CD14-positive monocyte (primary cell): ENCODE measurements around the gene UBE3A. TPM values are rescaled to one million over a fixed set of nuclear protein-coding genes. Genes with fewer than 3 reads are reported as not detected.

Experiments
- DNase-seq, 3 donors: peaks; one replicate each; pipeline ENCODE4 v3.0.0-alpha.2; 2011 to 2022
- H2AFZ ChIP-seq: 2 replicates; pipeline ENCODE4 v1.6.0; 2012; ENCODE audit warnings: mild to moderate bottlenecking, low read depth, low read length, inconsistent platforms; ENCODE audit not compliant: insufficient read depth, poor library complexity, severe bottlenecking
- H3K27ac ChIP-seq, 2 donors: 1 replicate in 1 of 2; 2 replicates in 1 of 2; pipeline ENCODE4 v1.5.1; 2012 to 2013; ENCODE audit warnings: low read length in 2 of 2, control low read depth in 1 of 2, inconsistent platforms in 1 of 2, low read depth in 1 of 2, mild to moderate bottlenecking in 1 of 2
- H3K27me3 ChIP-seq, 2 donors: one replicate each; pipeline versions ENCODE4 v1.6.0 to v1.6.1; 2011 to 2013; ENCODE audit warnings: low read length in 2 of 2; ENCODE audit not compliant: control insufficient read depth in 2 of 2, insufficient read depth in 2 of 2
- H3K36me3 ChIP-seq, 2 donors: replicated peaks in 1 of 2; 1 replicate in 1 of 2; 2 replicates in 1 of 2; pipeline versions ENCODE4 v1.5.1 to v1.6.1; 2012 to 2013; ENCODE audit warnings: low read length in 2 of 2, control low read depth in 1 of 2, inconsistent platforms in 1 of 2, mild to moderate bottlenecking in 1 of 2; ENCODE audit not compliant: insufficient read depth in 2 of 2, control insufficient read depth in 1 of 2
- H3K4me1 ChIP-seq, 2 donors: 1 replicate in 1 of 2; 2 replicates in 1 of 2; pipeline versions ENCODE4 v1.5.1 to v1.6.1; 2012 to 2013; ENCODE audit warnings: low read length in 2 of 2, control low read depth in 1 of 2, inconsistent platforms in 1 of 2, mild to moderate bottlenecking in 1 of 2, moderate library complexity in 1 of 2; ENCODE audit not compliant: insufficient read depth in 2 of 2, control insufficient read depth in 1 of 2
- H3K4me2 ChIP-seq: replicated peaks from 2 replicates; pipeline ENCODE3; 2012; ENCODE audit warnings: low read length, moderate library complexity, mild to moderate bottlenecking; ENCODE audit not compliant: poor library complexity, severe bottlenecking; ENCODE audit errors: extremely low read depth
- H3K4me3 ChIP-seq, 3 experiments: fragments of 200-600 bp in 1 of 3; sonication (generic) in 1 of 3; replicated peaks in 1 of 3; 1 replicate in 2 of 3; 2 replicates in 1 of 3; pipeline ENCODE4 v1.5.1; 2011 to 2013; ENCODE audit warnings: low read length in 3 of 3, mild to moderate bottlenecking in 3 of 3, control low read depth in 2 of 3, low read depth in 2 of 3, inconsistent platforms in 1 of 3, moderate library complexity in 1 of 3
- H3K79me2 ChIP-seq: 2 replicates; pipeline ENCODE4 v1.6.0; 2012; ENCODE audit warnings: mild to moderate bottlenecking, control low read depth, inconsistent platforms, low read length, moderate library complexity; ENCODE audit not compliant: insufficient read depth
- H3K9ac ChIP-seq: 2 replicates; pipeline ENCODE4 v1.6.0; 2017; ENCODE audit warnings: low read length, mild to moderate bottlenecking; ENCODE audit not compliant: insufficient read depth, poor library complexity, severe bottlenecking
- H3K9me3 ChIP-seq, 2 donors: replicated peaks in 1 of 2; 1 replicate in 1 of 2; 2 replicates in 1 of 2; pipeline versions ENCODE4 v1.5.1 to v1.6.1; 2012 to 2013; ENCODE audit warnings: low read length in 2 of 2, control low read depth in 1 of 2; ENCODE audit not compliant: control insufficient read depth in 1 of 2, insufficient read depth in 1 of 2
- H4K20me1 ChIP-seq: 2 replicates; pipeline ENCODE4 v1.6.0; 2012; ENCODE audit warnings: mild to moderate bottlenecking, low read length, control low read depth, moderate library complexity; ENCODE audit not compliant: insufficient read depth
- H3K27ac Mint-ChIP-seq, 7 donors: one replicate each; pipeline ENCODE4 v1.8.0; 2020; ENCODE audit warnings: mild to moderate bottlenecking in 7 of 7, mixed read lengths in 7 of 7, moderate library complexity in 6 of 7, inconsistent platforms in 2 of 7
- H3K27me3 Mint-ChIP-seq, 3 donors: one replicate each; pipeline ENCODE4 v1.8.0; 2021 to 2022; ENCODE audit warnings: low read depth in 3 of 3, mild to moderate bottlenecking in 3 of 3, mixed read lengths in 3 of 3, moderate library complexity in 3 of 3, inconsistent platforms in 1 of 3
- H3K36me3 Mint-ChIP-seq, 2 donors: one replicate each; pipeline ENCODE4 v1.8.0; 2020; ENCODE audit warnings: mixed read lengths in 2 of 2, inconsistent platforms in 1 of 2, mild to moderate bottlenecking in 1 of 2
- H3K4me1 Mint-ChIP-seq: one replicate; pipeline ENCODE4 v1.8.0; 2020; ENCODE audit warnings: mild to moderate bottlenecking, mixed read lengths
- H3K4me3 Mint-ChIP-seq, 2 donors: one replicate each; pipeline ENCODE4 v1.8.0; 2020; ENCODE audit warnings: mild to moderate bottlenecking in 2 of 2, mixed read lengths in 2 of 2, moderate library complexity in 1 of 2
- H3K9me3 Mint-ChIP-seq, 7 donors: one replicate each; pipeline ENCODE4 v1.8.0; 2020 to 2022; ENCODE audit warnings: mixed read lengths in 7 of 7, mild to moderate bottlenecking in 6 of 7, moderate library complexity in 6 of 7, inconsistent platforms in 2 of 7
- WGBS: methylation state at CpG from one replicate; pipeline ENCODE4 v1.1.5; 2013; ENCODE audit warnings: missing lambda C conversion rate; ENCODE audit not compliant: insufficient coverage; 5-methylcytosine and 5-hydroxymethylcytosine counted together
- intact Hi-C, 2 donors: fragments of 100-400 bp; cut with micrococcal nuclease; formaldehyde crosslinking; loops; one replicate each; pipeline versions ENCODE4 v1.15.0 to v1.15.1; 2023
- polyA plus RNA-seq, 3 donors: library from polyadenylated mRNA; depleted of rRNA in 1 of 3; unstranded in 2 of 3; stranded (reverse) in 1 of 3; fragments of 300-500 nt in 2 of 3; fragments of >200 nt in 1 of 3; fragmentation: Illumina TruSeq in 2 of 3; gene quantifications; 1 replicate in 2 of 3; 2 replicates in 1 of 3; pipeline ENCODE4 v1.2.3, GENCODE V29; 2012 to 2021
- TF ChIP-seq, protein P1 (sequence below): fragments of 200-600 bp; IDR thresholded peaks from one replicate; pipeline ENCODE4 v1.8.0; 2022; ENCODE audit warnings: antibody characterized with exemption, mild to moderate bottlenecking

Gene UBE3A
- polyA plus RNA-seq, 3 donors, result 13.9 to 73.3 (median 54.5) TPM

DNA sequence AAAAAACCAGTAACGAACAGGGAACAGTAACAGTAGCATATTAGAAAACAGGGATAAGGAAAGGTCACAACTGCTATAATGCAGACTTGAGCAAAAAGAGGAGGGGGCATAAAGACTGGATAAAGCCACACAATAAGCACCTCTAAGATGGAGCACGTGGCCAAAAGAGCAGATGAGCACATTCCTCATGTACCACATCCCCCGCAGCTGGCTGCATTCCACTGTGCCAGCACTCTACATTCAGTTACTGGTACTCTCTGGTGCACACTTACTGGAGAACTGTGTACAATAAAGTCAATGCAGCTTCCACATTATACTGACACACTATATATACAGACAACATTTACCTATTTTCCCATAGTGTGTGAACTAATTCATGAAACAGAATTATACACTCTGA lies 64.7 kb downstream of the UBE3A start:
- Mint-ChIP-seq H3K36me3 (peaks cover 58 to 59% of the 10 kb centered on the region in 2 donors), H3K27ac (no peak overlapping the region), H3K27me3 (no peaks in the 10 kb centered on the region), H3K4me1 (peaks cover 8% of the 10 kb centered on the region), H3K4me3 (no peak overlapping the region), H3K9me3 (no peaks in the 10 kb centered on the region)
- Histone ChIP-seq H3K9ac (no peak overlapping the region), H2AFZ (no peak overlapping the region), H3K9me3 (no peaks in the 10 kb centered on the region), H4K20me1 (peaks cover 22% of the 10 kb centered on the region), H3K79me2 (peaks cover 27% of the 10 kb centered on the region), H3K4me1 (peaks cover 0 to 7% of the 10 kb centered on the region in 2 donors), H3K27me3 (no peaks in the 10 kb centered on the region), H3K36me3 (peaks cover 49 to 59% of the 10 kb centered on the region in 2 donors), H3K27ac (no peak overlapping the region), H3K4me2 (no peak overlapping the region), H3K4me3 (no peak overlapping the region)
- intact Hi-C loops, result no loop called here
- DNase-seq, result no peak
- WGBS, result 100% methylated on average over 2 of the region's 3 CpGs
- TF ChIP-seq, protein P1, sequence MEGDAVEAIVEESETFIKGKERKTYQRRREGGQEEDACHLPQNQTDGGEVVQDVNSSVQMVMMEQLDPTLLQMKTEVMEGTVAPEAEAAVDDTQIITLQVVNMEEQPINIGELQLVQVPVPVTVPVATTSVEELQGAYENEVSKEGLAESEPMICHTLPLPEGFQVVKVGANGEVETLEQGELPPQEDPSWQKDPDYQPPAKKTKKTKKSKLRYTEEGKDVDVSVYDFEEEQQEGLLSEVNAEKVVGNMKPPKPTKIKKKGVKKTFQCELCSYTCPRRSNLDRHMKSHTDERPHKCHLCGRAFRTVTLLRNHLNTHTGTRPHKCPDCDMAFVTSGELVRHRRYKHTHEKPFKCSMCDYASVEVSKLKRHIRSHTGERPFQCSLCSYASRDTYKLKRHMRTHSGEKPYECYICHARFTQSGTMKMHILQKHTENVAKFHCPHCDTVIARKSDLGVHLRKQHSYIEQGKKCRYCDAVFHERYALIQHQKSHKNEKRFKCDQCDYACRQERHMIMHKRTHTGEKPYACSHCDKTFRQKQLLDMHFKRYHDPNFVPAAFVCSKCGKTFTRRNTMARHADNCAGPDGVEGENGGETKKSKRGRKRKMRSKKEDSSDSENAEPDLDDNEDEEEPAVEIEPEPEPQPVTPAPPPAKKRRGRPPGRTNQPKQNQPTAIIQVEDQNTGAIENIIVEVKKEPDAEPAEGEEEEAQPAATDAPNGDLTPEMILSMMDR, result no peak

- no peaks in the 10 kb centered on the region for H3K27me3 ChIP-seq
- H2AFZ ChIP-seq, result no peak overlapping the region
- peaks cover 22% of the 10 kb centered on the region for H4K20me1 ChIP-seq
- peaks cover 56 to 58% of the 10 kb centered on the region in 2 donors for H3K36me3 Mint-ChIP-seq
- H3K27ac Mint-ChIP-seq, result peak overlapping the region in 2 of 7 donors; percentile 2 to 15
- peaks cover 25% of the 10 kb centered on the region for H3K79me2 ChIP-seq
- no peaks in the 10 kb centered on the region for H3K9me3 ChIP-seq
- H3K4me3 ChIP-seq, result no peak overlapping the region
- H3K4me1 Mint-ChIP-seq, result peaks cover 8% of the 10 kb centered on the region
- no CpG with 5 or more reads among the region's 1 CpG for WGBS
- peak; percentile 22 to 46 (median 41) for DNase-seq
- H3K4me1 ChIP-seq, result peaks cover 0 to 7% of the 10 kb centered on the region in 2 donors
- intact Hi-C loops, result no loop called here
- TF ChIP-seq, protein P1, result no peak
- no peak overlapping the region for H3K9ac ChIP-seq
- H3K9me3 Mint-ChIP-seq, result peaks cover 0 to under 1% (median 0%) of the 10 kb centered on the region in 7 donors
- H3K27ac ChIP-seq, result peak overlapping the region in 1 of 2 donors; percentile 32
- no peak overlapping the region for H3K4me3 Mint-ChIP-seq
- H3K4me2 ChIP-seq, result no peak overlapping the region
- H3K36me3 ChIP-seq, result peaks cover 49 to 63% of the 10 kb centered on the region in 2 donors
- no peaks in the 10 kb centered on the region for H3K27me3 Mint-ChIP-seq
Observed at GRCh38 chr15:25372298-25372697, 66.5 kb downstream of the UBE3A start.
